IMR-90 (cell line): Measurements from ENCODE around the gene DUSP9. TPM values are rescaled to one million over a fixed set of nuclear protein-coding genes. Genes with fewer than 3 reads are reported as not detected.

Source experiments
- ATAC-seq: fragments of 200-7000 bp; cut with Tn5 transposase; 2 replicates; pipeline ENCODE4 v1.9.1; 2020; ENCODE audit warnings: low read depth, mild to moderate bottlenecking, moderate library complexity
- BruUV-seq: library from RNA; stranded (reverse); fragments of 400-500 nt; replicated peaks from 2 replicates; lab custom pipeline; 2021; lab: Mats Ljungman, UMichigan
- CTCF ChIA-PET: fragments of 300-600 bp; formaldehyde crosslinking; extraction: SDS; loops from one replicate; lab custom pipeline; 2021; ENCODE audit warnings: antibody characterized with exemption; lab: Yijun Ruan, JAX
- POLR2A ChIA-PET: fragments of 300-600 bp; sonication (Branson Sonifier 250); formaldehyde crosslinking; loops from one replicate; lab custom pipeline; 2022; ENCODE audit warnings: antibody characterized with exemption; ENCODE audit not compliant: unreplicated experiment; lab: Charles Lee
- DNase-seq: peaks from one replicate; pipeline ENCODE4 v3.0.0; 2013
- H2AFZ ChIP-seq: replicated peaks from 2 replicates; pipeline ENCODE3; 2013; ENCODE audit warnings: low read length, mild to moderate bottlenecking; ENCODE audit not compliant: poor library complexity
- H2AK5ac ChIP-seq: 2 replicates; pipeline ENCODE4 v1.6.1; 2013; ENCODE audit warnings: low read depth, low read length, inconsistent platforms
- H2AK9ac ChIP-seq: replicated peaks from 2 replicates; pipeline ENCODE3; 2013; ENCODE audit warnings: mild to moderate bottlenecking, low read depth, low read length, moderate library complexity; ENCODE audit not compliant: poor library complexity
- H2BK120ac ChIP-seq: 2 replicates; pipeline ENCODE4 v1.6.1; 2013; ENCODE audit warnings: low read depth, low read length, inconsistent platforms
- H2BK15ac ChIP-seq: 3 replicates; pipeline ENCODE4 v1.6.1; 2013; ENCODE audit warnings: low read depth, low read length, inconsistent platforms
- H2BK20ac ChIP-seq: 2 replicates; pipeline ENCODE4 v1.6.1; 2013; ENCODE audit warnings: low read depth, mild to moderate bottlenecking, inconsistent platforms, low read length, moderate library complexity
- H2BK5ac ChIP-seq: 2 replicates; pipeline ENCODE4 v1.6.1; 2013; ENCODE audit warnings: mild to moderate bottlenecking, low read depth, low read length, inconsistent platforms; ENCODE audit not compliant: poor library complexity, severe bottlenecking
- H3K14ac ChIP-seq: replicated peaks from 2 replicates; pipeline ENCODE4 v1.6.1; 2013; ENCODE audit warnings: low read depth, low read length, inconsistent platforms
- H3K18ac ChIP-seq: 2 replicates; pipeline ENCODE4 v1.6.1; 2013; ENCODE audit warnings: low read depth, low read length, control low read depth
- H3K23ac ChIP-seq: 2 replicates; pipeline ENCODE4 v1.6.1; 2013; ENCODE audit warnings: low read depth, low read length, inconsistent platforms
- H3K27ac ChIP-seq: 2 replicates; pipeline ENCODE4 v1.5.1; 2013; ENCODE audit warnings: mild to moderate bottlenecking, control low read depth, low read length; ENCODE audit not compliant: insufficient read depth
- H3K27me3 ChIP-seq: 2 replicates; pipeline ENCODE4 v1.6.1; 2013; ENCODE audit warnings: low read length; ENCODE audit not compliant: control insufficient read depth, insufficient read depth
- H3K36me3 ChIP-seq: 2 replicates; pipeline ENCODE4 v1.6.1; 2013; ENCODE audit warnings: low read length, mixed read lengths; ENCODE audit not compliant: control insufficient read depth, insufficient read depth
- H3K4ac ChIP-seq: 2 replicates; pipeline ENCODE4 v1.6.1; 2013; ENCODE audit warnings: low read depth, low read length, inconsistent platforms
- H3K4me1 ChIP-seq: 2 replicates; pipeline ENCODE4 v1.6.1; 2013; ENCODE audit warnings: low read length, mixed read lengths; ENCODE audit not compliant: control insufficient read depth, insufficient read depth
- H3K4me2 ChIP-seq: 2 replicates; pipeline ENCODE4 v1.6.1; 2013; ENCODE audit warnings: low read depth, mild to moderate bottlenecking, control low read depth, low read length, moderate library complexity
- H3K4me3 ChIP-seq: 2 replicates; pipeline ENCODE4 v1.5.1; 2013; ENCODE audit warnings: low read depth, mild to moderate bottlenecking, control low read depth, low read length, moderate library complexity; ENCODE audit not compliant: insufficient read depth
- H3K56ac ChIP-seq: 2 replicates; pipeline ENCODE4 v1.6.1; 2013; ENCODE audit warnings: low read length, inconsistent platforms; ENCODE audit not compliant: insufficient read depth; ENCODE audit errors: extremely low read depth
- H3K79me1 ChIP-seq, 2 experiments: 2 replicates each; pipeline ENCODE4 v1.6.1; 2013; ENCODE audit warnings: low read length in 2 of 2, inconsistent platforms in 1 of 2, low read depth in 1 of 2
- H3K9ac ChIP-seq: 2 replicates; pipeline ENCODE4 v1.6.1; 2013; ENCODE audit warnings: low read depth, low read length, control low read depth
- H3K9me1 ChIP-seq: 2 replicates; pipeline ENCODE4 v1.6.1; 2013; ENCODE audit warnings: low read length, inconsistent platforms; ENCODE audit not compliant: insufficient read depth
- H3K9me3 ChIP-seq: 2 replicates; pipeline ENCODE4 v1.6.1; 2013; ENCODE audit warnings: low read length; ENCODE audit not compliant: control insufficient read depth, insufficient read depth
- H4K20me1 ChIP-seq: 2 replicates; pipeline ENCODE4 v1.6.1; 2013; ENCODE audit warnings: low read length, inconsistent platforms; ENCODE audit not compliant: insufficient read depth
- H4K5ac ChIP-seq: 2 replicates; pipeline ENCODE4 v1.6.1; 2013; ENCODE audit warnings: mild to moderate bottlenecking, low read depth, low read length, control low read depth
- H4K8ac ChIP-seq, 2 experiments: 2 replicates each; pipeline ENCODE4 v1.6.1; 2013; ENCODE audit warnings: low read depth in 2 of 2, low read length in 2 of 2, control low read depth in 1 of 2, inconsistent platforms in 1 of 2
- H4K91ac ChIP-seq: 2 replicates; pipeline ENCODE4 v1.6.1; 2013; ENCODE audit warnings: low read depth, low read length, inconsistent platforms; ENCODE audit not compliant: insufficient read depth
- BHLHE40 ChIP-seq: fragments of 150-350 bp; IDR thresholded peaks from 2 replicates; pipeline ENCODE4 v1.6.1; 2016; ENCODE audit warnings: mild to moderate bottlenecking, low read depth, low read length
- CEBPB ChIP-seq: IDR thresholded peaks from 2 replicates; pipeline ENCODE4 v1.6.1; 2012; ENCODE audit warnings: low read depth, low read length, improper control_type of control experiment
- CHD1 ChIP-seq: IDR thresholded peaks from 2 replicates; pipeline ENCODE4 v1.6.1; 2012; ENCODE audit warnings: low read depth, low read length, improper control_type of control experiment
- FOS ChIP-seq: fragments of 150-350 bp; IDR thresholded peaks from 2 replicates; pipeline ENCODE4 v1.6.1; 2016; ENCODE audit warnings: low read depth, low read length
- MAFK ChIP-seq: IDR thresholded peaks from 2 replicates; pipeline ENCODE4 v1.6.1; 2012; ENCODE audit warnings: low read depth, low read length, improper control_type of control experiment
- MAZ ChIP-seq: IDR thresholded peaks from 2 replicates; pipeline ENCODE4 v1.6.1; 2012; ENCODE audit warnings: low read depth, mild to moderate bottlenecking, low read length, improper control_type of control experiment, moderate library complexity, borderline replicate concordance
- MXI1 ChIP-seq: IDR thresholded peaks from 2 replicates; pipeline ENCODE4 v1.6.1; 2012; ENCODE audit warnings: low read depth, mild to moderate bottlenecking, low read length, moderate library complexity, borderline replicate concordance
- RAD21 ChIP-seq: IDR thresholded peaks from 2 replicates; pipeline ENCODE4 v1.6.1; 2012; ENCODE audit warnings: low read length, improper control_type of control experiment
- RCOR1 ChIP-seq: IDR thresholded peaks from 2 replicates; pipeline ENCODE4 v1.6.1; 2012; ENCODE audit warnings: mild to moderate bottlenecking, low read length, improper control_type of control experiment; ENCODE audit not compliant: insufficient replicate concordance
- RFX5 ChIP-seq: IDR thresholded peaks from 2 replicates; pipeline ENCODE4 v1.8.0; 2012; ENCODE audit warnings: low read depth, mild to moderate bottlenecking, low read length, moderate library complexity
- SMC3 ChIP-seq: fragments of 150-350 bp; IDR thresholded peaks from 2 replicates; pipeline ENCODE4 v1.6.1; 2016; ENCODE audit warnings: low read depth, mild to moderate bottlenecking, antibody characterized with exemption, low read length, moderate library complexity
- WGBS, 2 experiments: methylation state at CpG; one replicate each; pipeline versions ENCODE4 v1.1.5 to v1.1.7; 2013; ENCODE audit warnings: missing lambda C conversion rate in 2 of 2; ENCODE audit not compliant: insufficient read length in 1 of 2; ENCODE audit errors: extremely low coverage in 2 of 2; 5-methylcytosine and 5-hydroxymethylcytosine counted together
- dilution Hi-C: fragments of 300-500 bp; cut with HindIII; formaldehyde crosslinking; loops from one replicate; pipeline ENCODE4 v1.14.3; 2018; ENCODE audit warnings: low sequenced_read_pairs; ENCODE audit not compliant: unreplicated experiment
- in situ Hi-C: fragments of 300-500 bp; cut with MboI; formaldehyde crosslinking; loops from 3 replicates; pipeline ENCODE4 v1.14.3; 2019; ENCODE audit warnings: low sequenced_read_pairs, inconsistent platforms, mixed read lengths
- intact Hi-C: fragments of 100-400 bp; cut with micrococcal nuclease; formaldehyde crosslinking; loops from 2 replicates; pipeline ENCODE4 v1.10.0; 2022
- polyA plus RNA-seq, 3 experiments: library from polyadenylated mRNA; depleted of rRNA; stranded (reverse); fragments of >200 nt; gene quantifications; 2 replicates each; pipeline ENCODE4 v1.2.3, GENCODE V29; 2012; ENCODE audit warnings: low replicate concordance in 1 of 3
- total RNA-seq: library from RNA; depleted of rRNA; stranded (reverse); fragments of >200 nt; gene quantifications from 2 replicates; pipeline ENCODE4 v1.2.3, GENCODE V29; 2012
- TF ChIP-seq, protein P1 (sequence below): conservative IDR thresholded peaks from 2 replicates; pipeline ENCODE4 v1.5.1; 2012; ENCODE audit warnings: mild to moderate bottlenecking, low read depth, low read length, improper control_type of control experiment
- TF ChIP-seq, protein P2 (sequence below): fragments of 150-350 bp; IDR thresholded peaks from 2 replicates; pipeline ENCODE4 v1.6.1; 2017; ENCODE audit warnings: mild to moderate bottlenecking, antibody characterized with exemption, low read length, low read depth
- TF ChIP-seq, protein P3 (sequence below): fragments of 150-350 bp; IDR thresholded peaks from 2 replicates; pipeline ENCODE4 v1.6.1; 2016; ENCODE audit warnings: low read depth, mild to moderate bottlenecking, low read length, moderate library complexity, borderline replicate concordance

DUSP9 gene
- total and polyA plus RNA-seq, 2 of the 4 experiments (the other 2 are of a cell fraction) = under 0.01 to 0.09 TPM

DNA sequence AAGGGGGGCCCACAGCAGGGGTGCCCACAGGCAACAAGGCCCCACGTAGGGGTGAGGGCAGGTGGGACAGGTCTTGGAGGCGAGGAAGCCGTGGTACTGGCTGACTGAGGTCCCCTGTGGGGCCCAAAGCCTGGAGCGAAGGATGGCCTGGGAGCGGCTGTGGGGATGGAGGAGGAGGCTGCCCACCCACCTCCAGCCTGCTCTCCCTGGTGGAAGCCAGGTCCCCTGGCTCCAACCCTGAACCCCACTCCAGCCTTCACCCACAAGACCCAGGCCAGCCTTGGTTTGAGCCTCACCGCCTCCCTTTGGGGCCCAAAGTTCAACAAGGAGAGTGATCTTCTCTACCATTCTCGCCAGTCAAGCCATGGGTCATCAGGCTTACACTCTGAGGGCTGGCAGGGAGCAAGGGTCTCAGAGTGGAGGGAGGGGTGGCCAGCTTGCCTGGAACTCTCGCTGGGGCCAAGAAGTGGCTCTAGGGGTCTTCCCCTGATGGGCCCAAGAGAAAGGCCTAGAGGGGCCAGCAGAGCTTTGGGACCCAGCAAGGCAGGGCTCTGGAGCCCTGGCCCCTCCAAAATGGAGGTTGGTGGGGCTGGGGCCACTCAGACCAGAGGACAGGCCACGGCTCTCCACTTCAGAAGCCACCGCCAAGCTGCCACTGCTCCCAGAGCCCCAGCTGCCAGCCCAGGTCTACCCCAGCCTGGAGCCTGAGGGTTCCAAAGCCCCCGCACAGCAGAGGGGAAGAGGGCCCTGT, 21.6 kb downstream of the DUSP9 start:
- Histone ChIP-seq H3K9me3 (peaks cover 2% of the 10 kb centered on the region), H3K14ac (no peak overlapping the region), H3K23ac (no peak overlapping the region), H4K5ac (no peak overlapping the region), H2AK9ac (no peak overlapping the region), H2BK20ac (no peak overlapping the region), H3K27ac (no peak overlapping the region), H3K36me3 (no peaks in the 10 kb centered on the region), H2BK15ac (no peak overlapping the region), H2AK5ac (no peak overlapping the region), H3K27me3 (peaks cover 22% of the 10 kb centered on the region), H3K4me2 (no peak overlapping the region), H2BK5ac (no peak overlapping the region), H3K9me1 (no peaks in the 10 kb centered on the region; the same call in 1 of the 2 replicates), H3K4me1 (no peaks in the 10 kb centered on the region), H4K20me1 (no peaks in the 10 kb centered on the region; the same call in 1 of the 2 replicates), H3K79me1 (no peaks in the 10 kb centered on the region), H2AFZ (no peak overlapping the region), H3K4me3 (no peak overlapping the region), H3K56ac (no peak overlapping the region), H4K8ac (no peak overlapping the region), H3K9ac (no peak overlapping the region), H2BK120ac (no peak overlapping the region), H3K4ac (no peak overlapping the region), H4K91ac (no peak overlapping the region), H3K18ac (no peak overlapping the region)
- intact Hi-C loops (loop anchor here (1.0 to 5.0 kb wide), 6 partner anchors 59 to 726 kb away; no protein-coding TSS in a partner anchor), in situ Hi-C loops (loop anchor here (5.0 to 25.0 kb wide), 2 partner anchors 111 to 706 kb away; no protein-coding TSS in a partner anchor), dilution Hi-C loops (no loop called here)
- WGBS, 2 experiments = 29% methylated on average over 1 of the region's 11 CpGs; no CpG with 5 or more reads in 1 of the 2 experiments
- CTCF ChIA-PET = interaction anchor here (0.6 to 2.5 kb wide), 7 partner anchors 10 to 129 kb away, joined by 3 to 16 read pairs (median 5); no protein-coding TSS in a partner anchor
- ATAC-seq = no peak
- BruUV-seq = no TSS peak
- DNase-seq = no peak
- POLR2A ChIA-PET = no interaction called here
- no peak for TF ChIP-seq RAD21
- no peak for TF ChIP-seq SMC3
- TF ChIP-seq BHLHE40 = no peak
- no peak for TF ChIP-seq RCOR1
- TF ChIP-seq MAFK = no peak
- TF ChIP-seq, protein P1, sequence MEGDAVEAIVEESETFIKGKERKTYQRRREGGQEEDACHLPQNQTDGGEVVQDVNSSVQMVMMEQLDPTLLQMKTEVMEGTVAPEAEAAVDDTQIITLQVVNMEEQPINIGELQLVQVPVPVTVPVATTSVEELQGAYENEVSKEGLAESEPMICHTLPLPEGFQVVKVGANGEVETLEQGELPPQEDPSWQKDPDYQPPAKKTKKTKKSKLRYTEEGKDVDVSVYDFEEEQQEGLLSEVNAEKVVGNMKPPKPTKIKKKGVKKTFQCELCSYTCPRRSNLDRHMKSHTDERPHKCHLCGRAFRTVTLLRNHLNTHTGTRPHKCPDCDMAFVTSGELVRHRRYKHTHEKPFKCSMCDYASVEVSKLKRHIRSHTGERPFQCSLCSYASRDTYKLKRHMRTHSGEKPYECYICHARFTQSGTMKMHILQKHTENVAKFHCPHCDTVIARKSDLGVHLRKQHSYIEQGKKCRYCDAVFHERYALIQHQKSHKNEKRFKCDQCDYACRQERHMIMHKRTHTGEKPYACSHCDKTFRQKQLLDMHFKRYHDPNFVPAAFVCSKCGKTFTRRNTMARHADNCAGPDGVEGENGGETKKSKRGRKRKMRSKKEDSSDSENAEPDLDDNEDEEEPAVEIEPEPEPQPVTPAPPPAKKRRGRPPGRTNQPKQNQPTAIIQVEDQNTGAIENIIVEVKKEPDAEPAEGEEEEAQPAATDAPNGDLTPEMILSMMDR = no peak
- no peak for TF ChIP-seq CHD1
- no peak for TF ChIP-seq CEBPB
- no peak for TF ChIP-seq MXI1
- no peak for TF ChIP-seq FOS
- TF ChIP-seq RFX5 = no peak
- TF ChIP-seq, protein P2, sequence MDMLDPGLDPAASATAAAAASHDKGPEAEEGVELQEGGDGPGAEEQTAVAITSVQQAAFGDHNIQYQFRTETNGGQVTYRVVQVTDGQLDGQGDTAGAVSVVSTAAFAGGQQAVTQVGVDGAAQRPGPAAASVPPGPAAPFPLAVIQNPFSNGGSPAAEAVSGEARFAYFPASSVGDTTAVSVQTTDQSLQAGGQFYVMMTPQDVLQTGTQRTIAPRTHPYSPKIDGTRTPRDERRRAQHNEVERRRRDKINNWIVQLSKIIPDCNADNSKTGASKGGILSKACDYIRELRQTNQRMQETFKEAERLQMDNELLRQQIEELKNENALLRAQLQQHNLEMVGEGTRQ = no peak
- TF ChIP-seq MAZ = no peak
- TF ChIP-seq, protein P3, sequence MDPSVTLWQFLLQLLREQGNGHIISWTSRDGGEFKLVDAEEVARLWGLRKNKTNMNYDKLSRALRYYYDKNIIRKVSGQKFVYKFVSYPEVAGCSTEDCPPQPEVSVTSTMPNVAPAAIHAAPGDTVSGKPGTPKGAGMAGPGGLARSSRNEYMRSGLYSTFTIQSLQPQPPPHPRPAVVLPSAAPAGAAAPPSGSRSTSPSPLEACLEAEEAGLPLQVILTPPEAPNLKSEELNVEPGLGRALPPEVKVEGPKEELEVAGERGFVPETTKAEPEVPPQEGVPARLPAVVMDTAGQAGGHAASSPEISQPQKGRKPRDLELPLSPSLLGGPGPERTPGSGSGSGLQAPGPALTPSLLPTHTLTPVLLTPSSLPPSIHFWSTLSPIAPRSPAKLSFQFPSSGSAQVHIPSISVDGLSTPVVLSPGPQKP = no peak
